Brain microvascular endothelial cell (primary cell): Measurements from ENCODE around the gene BCL11B.

Experiments used
- DNase-seq: peaks from one replicate; pipeline ENCODE4 v3.0.0-alpha.2; 2020
- H3K27ac ChIP-seq: fragments of 250-450 bp; sonication (Bioruptor Pico); 2 replicates; pipeline ENCODE4 v1.5.1; 2020; ENCODE audit warnings: mild to moderate bottlenecking, moderate library complexity
- H3K27me3 ChIP-seq: fragments of 250-450 bp; sonication (Bioruptor Pico); replicated peaks from 2 replicates; pipeline ENCODE4 v1.5.1; 2020; ENCODE audit warnings: mild to moderate bottlenecking
- H3K36me3 ChIP-seq: fragments of 250-450 bp; sonication (Bioruptor Pico); replicated peaks from 2 replicates; pipeline ENCODE4 v1.5.1; 2020; ENCODE audit warnings: mild to moderate bottlenecking
- H3K4me3 ChIP-seq: 2 replicates; pipeline ENCODE4 v1.5.1; 2011; ENCODE audit warnings: low read depth, mild to moderate bottlenecking, control low read depth, low read length, moderate library complexity
- CTCF ChIP-seq: IDR thresholded peaks from 2 replicates; pipeline ENCODE4 v1.5.1; 2011; ENCODE audit warnings: low read depth, mild to moderate bottlenecking, moderate library complexity, low read length, control low read depth, inconsistent platforms; ENCODE audit errors: missing control alignments
- in situ Hi-C: cut with HindIII; loops from 2 replicates; pipeline ENCODE4 v1.10.0; 2017; ENCODE audit warnings: low sequenced_read_pairs, low pct_ligation_motif_present

Gene BCL11B

GRCh38 chr14:99176156-99176945 lies 95.6 kb downstream of the BCL11B start:
- Histone ChIP-seq H3K27me3 (no peaks in the 10 kb centered on the region), H3K4me3 (no peak overlapping the region), H3K27ac (no peak overlapping the region), H3K36me3 (no peaks in the 10 kb centered on the region)
- no peak for DNase-seq
- in situ Hi-C loops: no loop called here
- no peak for TF ChIP-seq CTCF

GRCh38 chr14:99175331-99176155 lies 96.5 kb downstream of the BCL11B start:
- Histone ChIP-seq H3K27me3 (no peaks in the 10 kb centered on the region), H3K4me3 (no peak overlapping the region), H3K27ac (no peak overlapping the region), H3K36me3 (no peaks in the 10 kb centered on the region)
- no peak for TF ChIP-seq CTCF
- no peak for DNase-seq
- in situ Hi-C loops: no loop called here

DNA sequence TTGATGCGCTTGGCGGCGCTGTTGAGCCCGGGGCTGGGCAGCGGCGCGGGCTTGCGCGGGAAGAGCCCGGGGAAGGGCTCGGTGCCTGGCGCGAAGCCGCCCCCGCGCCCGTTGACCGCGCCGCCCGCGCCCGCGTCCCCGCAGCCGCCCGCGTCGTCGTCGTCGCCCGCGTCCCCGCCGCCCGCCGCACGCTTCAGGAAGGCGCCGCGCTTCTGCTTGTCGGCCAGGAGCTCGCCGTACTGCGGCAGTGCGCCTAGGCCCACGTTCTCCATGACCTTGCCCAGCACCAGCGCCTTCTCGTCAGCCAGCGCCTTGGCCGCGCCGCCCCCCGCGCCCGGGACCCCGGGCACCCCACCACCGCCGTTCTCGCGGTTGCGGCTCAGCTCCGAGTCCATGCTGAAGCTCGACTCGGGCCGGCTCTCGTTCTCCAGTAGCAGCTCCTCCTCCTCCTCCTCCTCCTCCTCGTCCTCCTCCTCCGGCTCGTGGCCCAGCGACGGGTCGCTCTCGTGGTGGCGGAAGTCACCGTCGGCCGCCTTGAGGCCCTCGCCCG lies 97.2 kb downstream of the BCL11B start:
- Histone ChIP-seq H3K36me3 (no peaks in the 10 kb centered on the region), H3K27me3 (no peaks in the 10 kb centered on the region), H3K27ac (no peak overlapping the region), H3K4me3 (no peak overlapping the region)
- in situ Hi-C loops: no loop called here
- no peak for TF ChIP-seq CTCF
- DNase-seq: no peak

DNA sequence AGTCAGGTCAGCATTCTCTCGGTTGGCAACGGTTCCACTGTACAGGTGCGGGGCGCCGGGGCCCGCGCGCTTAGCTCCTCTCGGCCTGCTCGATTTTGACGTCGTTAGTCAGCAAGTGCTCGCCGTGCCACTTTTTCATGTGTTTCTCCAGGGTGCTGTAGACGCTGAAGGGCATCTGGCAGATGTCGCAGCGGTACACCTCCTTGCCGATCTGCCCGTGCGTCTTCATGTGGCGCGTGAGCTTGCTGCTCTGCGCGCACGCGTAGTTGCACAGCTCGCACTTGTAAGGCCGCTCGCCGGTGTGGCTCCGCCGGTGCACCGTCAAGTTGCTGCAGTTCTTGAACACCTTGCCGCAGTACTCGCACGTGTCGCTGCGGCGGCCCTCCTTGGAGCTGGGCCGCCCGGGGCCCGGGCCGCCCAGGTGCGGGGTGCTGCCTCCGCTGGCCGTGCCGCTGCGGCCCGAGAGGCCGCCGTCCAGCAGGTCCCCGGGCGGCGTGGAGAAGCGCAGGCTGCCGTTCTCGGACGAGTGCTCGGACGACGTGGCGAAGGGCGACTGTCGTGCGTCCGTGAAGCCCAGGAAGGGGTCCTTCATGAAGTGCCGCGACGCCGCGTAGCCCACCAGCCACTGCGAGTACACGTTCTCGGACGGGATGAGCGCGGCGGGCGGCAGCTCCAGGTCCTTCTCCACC lies 97.8 kb downstream of the BCL11B start:
- Histone ChIP-seq H3K27ac (no peak overlapping the region), H3K4me3 (no peak overlapping the region), H3K36me3 (no peaks in the 10 kb centered on the region), H3K27me3 (no peaks in the 10 kb centered on the region)
- no peak for DNase-seq
- in situ Hi-C loops: no loop called here
- no peak for TF ChIP-seq CTCF

DNA sequence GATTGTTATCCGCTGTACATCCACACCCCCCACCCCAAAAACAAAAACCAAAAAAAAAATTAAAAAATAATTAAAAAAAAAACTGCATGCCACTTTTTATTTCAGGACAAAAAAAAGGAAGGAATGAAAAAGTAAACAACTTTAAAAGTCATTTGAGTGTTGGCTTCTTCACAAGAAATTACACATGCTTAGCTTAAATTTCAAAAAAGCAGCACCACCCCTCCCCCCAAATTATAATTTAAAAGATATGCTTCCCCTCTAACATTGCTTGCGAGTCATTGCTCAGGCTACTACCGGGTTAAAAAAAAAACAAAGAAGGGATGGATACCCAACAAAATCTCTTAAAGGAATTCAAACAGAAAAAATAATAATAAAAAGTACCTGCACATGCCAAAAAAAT lies 98.5 kb downstream of the BCL11B start:
- Histone ChIP-seq H3K27ac (no peak overlapping the region), H3K27me3 (no peaks in the 10 kb centered on the region), H3K4me3 (no peak overlapping the region), H3K36me3 (no peaks in the 10 kb centered on the region)
- in situ Hi-C loops: no loop called here
- TF ChIP-seq CTCF: no peak
- DNase-seq: no peak
